Panc1 (cell line): ENCODE measurements around the gene FBRSL1. TPM values are rescaled to one million over a fixed set of nuclear protein-coding genes. Genes with fewer than 3 reads are reported as not detected.

Experiments
- ATAC-seq: fragments of 200-7000 bp; cut with Tn5 transposase; 2 replicates; pipeline ENCODE4 v1.9.1; 2020; ENCODE audit warnings: mild to moderate bottlenecking, moderate library complexity
- BruUV-seq: library from RNA; stranded (reverse); fragments of 400-500 nt; replicated peaks from 2 replicates; lab custom pipeline; 2021; lab: Mats Ljungman, UMichigan
- CTCF ChIA-PET: fragments of 300-600 bp; sonication (Branson Sonifier 250); formaldehyde crosslinking; loops from one replicate; lab custom pipeline; 2022; ENCODE audit warnings: antibody characterized with exemption; lab: Charles Lee
- POLR2A ChIA-PET: fragments of 300-600 bp; sonication (Branson Sonifier 250); formaldehyde crosslinking; loops from one replicate; lab custom pipeline; 2022; ENCODE audit warnings: antibody characterized with exemption; lab: Charles Lee
- DNase-seq: peaks from one replicate; pipeline ENCODE4 v3.0.0-alpha.2; 2010; ENCODE audit warnings: low read depth, low spot score
- H3K27ac ChIP-seq: 2 replicates; pipeline ENCODE4 v1.5.1; 2011; ENCODE audit warnings: mild to moderate bottlenecking, low read length, inconsistent platforms
- H3K27me3 ChIP-seq: fragments of 200-500 bp; sonication (Bioruptor generic); 2 replicates; pipeline ENCODE4 v1.6.0; 2014; ENCODE audit warnings: low read length, inconsistent platforms; ENCODE audit not compliant: control insufficient read depth, insufficient read depth
- H3K36me3 ChIP-seq: fragments of 200-500 bp; sonication (Bioruptor generic); 2 replicates; pipeline ENCODE4 v1.5.1; 2014; ENCODE audit warnings: inconsistent platforms, mild to moderate bottlenecking, low read length, moderate library complexity; ENCODE audit not compliant: control insufficient read depth, insufficient read depth
- H3K4me1 ChIP-seq: 2 replicates; pipeline ENCODE4 v1.5.1; 2011; ENCODE audit warnings: inconsistent platforms, mild to moderate bottlenecking, low read length, moderate library complexity; ENCODE audit not compliant: control insufficient read depth, insufficient read depth
- H3K4me3 ChIP-seq, 2 experiments: 2 replicates each; pipeline ENCODE4 v1.5.1; 2011 to 2012; ENCODE audit warnings: low read depth in 2 of 2, low read length in 2 of 2, mild to moderate bottlenecking in 2 of 2, inconsistent platforms in 1 of 2, moderate library complexity in 1 of 2
- H3K9me3 ChIP-seq: fragments of 200-500 bp; sonication (Bioruptor generic); 2 replicates; pipeline ENCODE4 v1.5.1; 2014; ENCODE audit warnings: low read depth, mild to moderate bottlenecking, inconsistent platforms, low read length, moderate library complexity; ENCODE audit not compliant: control insufficient read depth, insufficient read depth
- CTCF ChIP-seq: fragments of 450-650 bp; IDR thresholded peaks from 2 replicates; pipeline ENCODE4 v1.5.1; 2017; ENCODE audit warnings: mild to moderate bottlenecking
- POLR2AphosphoS5 ChIP-seq: IDR thresholded peaks from 2 replicates; pipeline ENCODE4 v1.6.1; 2012; ENCODE audit warnings: mild to moderate bottlenecking, low read depth, low read length, moderate library complexity
- REST ChIP-seq, 2 experiments: IDR thresholded peaks; 2 replicates each; pipeline ENCODE4 v1.6.1; 2011 to 2012; ENCODE audit warnings: low read depth in 2 of 2, control low read depth in 1 of 2, low read length in 1 of 2, mild to moderate bottlenecking in 1 of 2, moderate library complexity in 1 of 2; ENCODE audit not compliant: insufficient read depth in 1 of 2
- SIN3A ChIP-seq: IDR thresholded peaks from 2 replicates; pipeline ENCODE4 v1.6.1; 2012; ENCODE audit warnings: low read depth, mild to moderate bottlenecking, low read length, moderate library complexity, borderline replicate concordance; ENCODE audit not compliant: insufficient read depth
- TCF7L2 ChIP-seq: IDR thresholded peaks from 2 replicates; pipeline ENCODE4 v1.6.1; 2011; ENCODE audit warnings: mild to moderate bottlenecking, low read depth, low read length, inconsistent platforms
- in situ Hi-C: cut with HindIII; loops from 2 replicates; pipeline ENCODE4 v1.10.0; 2016; ENCODE audit warnings: low sequenced_read_pairs, low pct_unique_long_range_greater_than_20kb
- intact Hi-C: fragments of 100-400 bp; cut with micrococcal nuclease; formaldehyde crosslinking; loops from one replicate; pipeline ENCODE4 v1.10.0; 2022; ENCODE audit not compliant: unreplicated experiment
- total RNA-seq: library from RNA; stranded (reverse); gene quantifications from one replicate; pipeline ENCODE4 v1.2.1, GENCODE V29; 2021; ENCODE audit not compliant: unreplicated experiment

Gene FBRSL1
- total RNA-seq, 1 experiment from 2014 or later = 104 TPM

- in situ Hi-C loops (no loop called here), intact Hi-C loops (no loop called here)
- no peak for DNase-seq
- no peak for ATAC-seq
- ChIA-PET POLR2A (no interaction called here), CTCF (interaction anchor here (0.5 kb wide), 1 partner anchor 128 kb away, joined by 4 read pairs; no protein-coding TSS in a partner anchor)
- H3K9me3 ChIP-seq = no peaks in the 10 kb centered on the region
- H3K27ac ChIP-seq = no peak overlapping the region
- no TSS peak for BruUV-seq
- H3K36me3 ChIP-seq = no peaks in the 10 kb centered on the region
- no peak overlapping the region for H3K4me3 ChIP-seq
- H3K4me1 ChIP-seq = no peaks in the 10 kb centered on the region
- TF ChIP-seq TCF7L2 (no peak), SIN3A (no peak), REST (IDR thresholded peaks at IDR 0.05; ENCODE audit: insufficient read depth in 1 of 2, low read depth in 2 of 2, low read length in 1 of 2) (no peak), POLR2AphosphoS5 (no peak), CTCF (no peak)
- no peaks in the 10 kb centered on the region for H3K27me3 ChIP-seq
These were observed 54.5 kb downstream of the FBRSL1 start for GRCh38 chr12:132544498-132544897.

- no peaks in the 10 kb centered on the region for H3K4me1 ChIP-seq
- TF ChIP-seq TCF7L2 (no peak), CTCF (no peak), POLR2AphosphoS5 (no peak)
- DNase-seq = no peak
- ATAC-seq = no peak
- H3K27me3 ChIP-seq = no peaks in the 10 kb centered on the region
- no peaks in the 10 kb centered on the region for H3K9me3 ChIP-seq
- in situ Hi-C loops (no loop called here), intact Hi-C loops (no loop called here)
- no peaks in the 10 kb centered on the region for H3K36me3 ChIP-seq
- no TSS peak for BruUV-seq
- POLR2A ChIA-PET = no interaction called here
- CTCF ChIA-PET = interaction anchor here (0.7 kb wide), 1 partner anchor 69 kb away, joined by 6 read pairs; no protein-coding TSS in a partner anchor
- H3K27ac ChIP-seq = no peak overlapping the region
- H3K4me3 ChIP-seq = no peak overlapping the region
These were observed 55.4 kb downstream of the FBRSL1 start for GRCh38 chr12:132545164-132545953.
